ENCODE measurements around the gene SYNJ2BP. TPM values are rescaled to one million over a fixed set of nuclear protein-coding genes. Genes with fewer than 3 reads are reported as not detected.

SYNJ2BP gene
- total RNA-seq, 1 experiment from 2014 or later, result 26.6 TPM

- Histone ChIP-seq H2BK120ac (ENCODE audit: low read depth, low read length, poor library complexity, severe bottlenecking) (no peak overlapping the region), H3K79me1 (ENCODE audit: insufficient read depth, low read depth, low read length, poor library complexity, severe bottlenecking) (no peaks in the 10 kb centered on the region), H4K91ac (ENCODE audit: insufficient read length, low read depth, low read length) (no peak overlapping the region), H4K20me1 (ENCODE audit: control insufficient read depth, insufficient read depth, insufficient read length) (no peaks in the 10 kb centered on the region), H3K23me2 (ENCODE audit: insufficient read length, low read depth, low read length, poor library complexity, severe bottlenecking) (no peaks in the 10 kb centered on the region), H3K4me1 (ENCODE audit: insufficient read depth, low read length) (no peaks in the 10 kb centered on the region; the same call in 1 of the 2 replicates), H3K4me2 (ENCODE audit: insufficient read depth, insufficient read length, low read length) (no peak overlapping the region), H2AK5ac (ENCODE audit: insufficient read length, low read length) (no peak overlapping the region), H3K14ac (ENCODE audit: insufficient read depth, low read length) (no peak overlapping the region), H3K9ac (ENCODE audit: extremely low read depth, insufficient read length, low read length) (no peak overlapping the region), H3K56ac (ENCODE audit: insufficient read length, low read depth, low read length) (no peak overlapping the region), H2BK15ac (ENCODE audit: low read depth, low read length) (no peak overlapping the region), H3K9me3 (ENCODE audit: control insufficient read depth, low read depth, low read length) (no peaks in the 10 kb centered on the region), H3K18ac (ENCODE audit: insufficient read length, low read depth, low read length) (no peak overlapping the region), H3K27me3 (ENCODE audit: insufficient read depth, low read length) (no peaks in the 10 kb centered on the region), H2BK12ac (ENCODE audit: insufficient read length, low read depth, low read length) (no peak overlapping the region), H4K8ac (replicated peaks; ENCODE audit: insufficient read length, low read depth, low read length) (no peak overlapping the region), H3K79me2 (ENCODE audit: insufficient read depth, low read length) (no peaks in the 10 kb centered on the region; the same call in 1 of the 2 replicates), H2AFZ (ENCODE audit: low read length) (no peak overlapping the region), H3K27ac (ENCODE audit: insufficient read length, low read depth, low read length) (no peak overlapping the region), H3K4ac (ENCODE audit: low read depth, low read length) (no peak overlapping the region; the same call in 1 of the 2 replicates), H2BK20ac (ENCODE audit: low read depth, low read length, poor library complexity, severe bottlenecking) (no peak overlapping the region), H3K23ac (ENCODE audit: insufficient read length, low read depth, low read length) (no peak overlapping the region), H4K5ac (ENCODE audit: insufficient read length, low read depth, low read length) (no peak overlapping the region), H2BK5ac (ENCODE audit: insufficient read length, low read length) (no peak overlapping the region), H3T11ph (ENCODE audit: low read length) (no peak overlapping the region)
- no peak overlapping the region for H3K4me3 Mint-ChIP-seq
- no peak overlapping the region; a peak in 2 of 7 replicates for H3K27ac Mint-ChIP-seq
- H3K36me3 Mint-ChIP-seq (ENCODE audit: insufficient read depth in 1 of 3, low read depth in 3 of 3), result peaks cover 9 to 15% (median 13%) of the 10 kb centered on the region in 3 experiments; a peak in 6 of 7 replicates
- WGBS (ENCODE audit: extremely low coverage, insufficient read length, low lambda C conversion rate), result no CpG with 5 or more reads among the region's 2 CpGs
- peaks cover 3 to 4% of the 10 kb centered on the region in 2 experiments; a peak in 3 of 5 replicates for H3K9me3 Mint-ChIP-seq
- DNase-seq, result no peak
- H3K27me3 Mint-ChIP-seq (ENCODE audit: low read depth), result no peaks in the 10 kb centered on the region
- no peak for TF ChIP-seq CTCF (conservative IDR thresholded peaks at IDR 0.05)
- peaks cover 13 to 17% of the 10 kb centered on the region in 2 experiments for H3K4me1 Mint-ChIP-seq
Observed at GRCh38 chr14:70398280-70398679, 18.6 kb downstream of the SYNJ2BP start.
